ENCODE measurements around the gene TTLL1.

TTLL1 gene

DNA sequence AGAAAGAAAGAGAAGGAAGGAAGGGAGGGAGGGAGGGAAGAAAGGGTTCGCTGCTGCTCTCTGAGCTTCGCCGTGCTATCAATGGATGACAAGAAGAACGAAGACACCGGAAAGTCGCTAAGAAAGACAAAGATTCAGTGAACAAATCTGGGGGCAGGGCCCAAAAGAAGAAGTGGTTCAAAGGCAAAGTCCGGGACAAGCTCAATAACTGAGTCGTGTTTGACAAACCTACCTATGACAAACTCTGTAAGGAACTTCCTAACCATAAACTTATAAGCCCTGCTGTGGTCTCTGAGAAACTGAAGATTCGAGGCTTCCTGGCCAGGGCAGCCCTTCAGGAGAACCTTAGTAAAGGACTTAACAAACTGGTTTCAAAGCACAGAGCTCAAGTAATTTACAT lies 2.9 kb upstream of the TTLL1 start:
- Histone ChIP-seq H3K4me2 (ENCODE audit: low read length) (peak overlapping the region; percentile 35; the same call in 1 of the 2 replicates), H2AFZ (ENCODE audit: low read length) (no peak overlapping the region; the same call in 1 of the 2 replicates), H3K4me3 (ENCODE audit: low read depth, low read length, poor library complexity, severe bottlenecking) (no peak overlapping the region), H3K9me3 (ENCODE audit: low read length) (peaks cover 9% of the 10 kb centered on the region), H3K27me3 (ENCODE audit: insufficient read depth, low read length) (no peaks in the 10 kb centered on the region), H3K9ac (ENCODE audit: low read length) (no peak overlapping the region), H3K9me2 (ENCODE audit: low read depth, low read length) (no peaks in the 10 kb centered on the region), H3K79me2 (ENCODE audit: insufficient read depth, low read length) (no peaks in the 10 kb centered on the region), H4K20me1 (ENCODE audit: insufficient read depth, low read length) (no peaks in the 10 kb centered on the region), H3K36me3 (ENCODE audit: insufficient read depth, low read length) (peaks cover 1% of the 10 kb centered on the region; the same call in 1 of the 2 replicates), H3F3A (ENCODE audit: insufficient read depth, low read length) (0 out of 2 replicates have a peak, but pooled peaks cover 3% of the 10 kb centered on the region), H3K27ac (ENCODE audit: low read depth, low read length, poor library complexity, severe bottlenecking) (peak overlapping the region; percentile 64), H3K4me1 (ENCODE audit: insufficient read depth, low read length, severe bottlenecking) (peaks cover 19% of the 10 kb centered on the region)
- TF ChIP-seq, protein P1, sequence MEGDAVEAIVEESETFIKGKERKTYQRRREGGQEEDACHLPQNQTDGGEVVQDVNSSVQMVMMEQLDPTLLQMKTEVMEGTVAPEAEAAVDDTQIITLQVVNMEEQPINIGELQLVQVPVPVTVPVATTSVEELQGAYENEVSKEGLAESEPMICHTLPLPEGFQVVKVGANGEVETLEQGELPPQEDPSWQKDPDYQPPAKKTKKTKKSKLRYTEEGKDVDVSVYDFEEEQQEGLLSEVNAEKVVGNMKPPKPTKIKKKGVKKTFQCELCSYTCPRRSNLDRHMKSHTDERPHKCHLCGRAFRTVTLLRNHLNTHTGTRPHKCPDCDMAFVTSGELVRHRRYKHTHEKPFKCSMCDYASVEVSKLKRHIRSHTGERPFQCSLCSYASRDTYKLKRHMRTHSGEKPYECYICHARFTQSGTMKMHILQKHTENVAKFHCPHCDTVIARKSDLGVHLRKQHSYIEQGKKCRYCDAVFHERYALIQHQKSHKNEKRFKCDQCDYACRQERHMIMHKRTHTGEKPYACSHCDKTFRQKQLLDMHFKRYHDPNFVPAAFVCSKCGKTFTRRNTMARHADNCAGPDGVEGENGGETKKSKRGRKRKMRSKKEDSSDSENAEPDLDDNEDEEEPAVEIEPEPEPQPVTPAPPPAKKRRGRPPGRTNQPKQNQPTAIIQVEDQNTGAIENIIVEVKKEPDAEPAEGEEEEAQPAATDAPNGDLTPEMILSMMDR (IDR thresholded peaks at IDR 0.05; ENCODE audit: low read length) = no peak
- no peak for TF ChIP-seq EZH2 (IDR thresholded peaks at IDR 0.05; ENCODE audit: borderline replicate concordance, low read length)

GRCh38 chr22:43090130-43090789 lies 1.1 kb upstream of the TTLL1 start:
- peak overlapping the region; percentile 35; the same call in 1 of the 2 replicates for H3K4me2 ChIP-seq (ENCODE audit: low read length)
- H3K27me3 ChIP-seq (ENCODE audit: insufficient read depth, low read length) = no peaks in the 10 kb centered on the region
- no peaks in the 10 kb centered on the region for H3K79me2 ChIP-seq (ENCODE audit: insufficient read depth, low read length)
- no peak overlapping the region for H3K9ac ChIP-seq (ENCODE audit: low read length)
- peaks cover 4% of the 10 kb centered on the region; the same call in 1 of the 2 replicates for H3K36me3 ChIP-seq (ENCODE audit: insufficient read depth, low read length)
- peaks cover 24% of the 10 kb centered on the region for H3K4me1 ChIP-seq (ENCODE audit: insufficient read depth, low read length, severe bottlenecking)
- no peaks in the 10 kb centered on the region for H3K9me2 ChIP-seq (ENCODE audit: low read depth, low read length)
- peak overlapping the region; percentile 69 for H3K4me3 ChIP-seq (ENCODE audit: low read depth, low read length, poor library complexity, severe bottlenecking)
- TF ChIP-seq EZH2 (IDR thresholded peaks at IDR 0.05; ENCODE audit: borderline replicate concordance, low read length) = no peak
- TF ChIP-seq, protein P1 (IDR thresholded peaks at IDR 0.05; ENCODE audit: low read length) = peak; percentile 62
- 0 out of 2 replicates have a peak, but pooled peaks cover 3% of the 10 kb centered on the region for H3F3A ChIP-seq (ENCODE audit: insufficient read depth, low read length)
- no peak overlapping the region for H3K27ac ChIP-seq (ENCODE audit: low read depth, low read length, poor library complexity, severe bottlenecking)
- H3K9me3 ChIP-seq (ENCODE audit: low read length) = peaks cover 2% of the 10 kb centered on the region; the same call in 1 of the 2 replicates
- no peak overlapping the region for H2AFZ ChIP-seq (ENCODE audit: low read length)
- H4K20me1 ChIP-seq (ENCODE audit: insufficient read depth, low read length) = no peaks in the 10 kb centered on the region

- Histone ChIP-seq H3K36me3 (ENCODE audit: insufficient read depth, low read length) (peaks cover 4% of the 10 kb centered on the region; the same call in 1 of the 2 replicates), H3F3A (ENCODE audit: insufficient read depth, low read length) (peaks cover 3% of the 10 kb centered on the region; the same call in 1 of the 2 replicates), H3K4me2 (ENCODE audit: low read length) (peak overlapping the region; percentile 95), H3K4me1 (ENCODE audit: insufficient read depth, low read length, severe bottlenecking) (peaks cover 18% of the 10 kb centered on the region), H3K27me3 (ENCODE audit: insufficient read depth, low read length) (no peaks in the 10 kb centered on the region), H3K79me2 (ENCODE audit: insufficient read depth, low read length) (no peaks in the 10 kb centered on the region), H3K4me3 (ENCODE audit: low read depth, low read length, poor library complexity, severe bottlenecking) (peak overlapping the region; percentile 69), H3K9me3 (ENCODE audit: low read length) (no peaks in the 10 kb centered on the region), H3K9ac (ENCODE audit: low read length) (peak overlapping the region; percentile 73), H2AFZ (ENCODE audit: low read length) (peak overlapping the region; percentile 81), H3K27ac (ENCODE audit: low read depth, low read length, poor library complexity, severe bottlenecking) (peak overlapping the region; percentile 40), H3K9me2 (ENCODE audit: low read depth, low read length) (no peaks in the 10 kb centered on the region), H4K20me1 (ENCODE audit: insufficient read depth, low read length) (no peaks in the 10 kb centered on the region)
- no peak for TF ChIP-seq EZH2 (IDR thresholded peaks at IDR 0.05; ENCODE audit: borderline replicate concordance, low read length)
- TF ChIP-seq, protein P1 (IDR thresholded peaks at IDR 0.05; ENCODE audit: low read length) = no peak
These were observed 586 bp downstream of the TTLL1 start for GRCh38 chr22:43088627-43088983.

Data from OCI-LY1 (cell line).